ENCODE data around the gene SQSTM1. TPM values are rescaled to one million over a fixed set of nuclear protein-coding genes. Genes with fewer than 3 reads are reported as not detected.

The SQSTM1 gene
- polyA plus RNA-seq, 2 of the 4 experiments (the other 2 are of a cell fraction): 362 to 625 TPM

- Histone ChIP-seq H3K4me1 (peaks cover 14% of the 10 kb centered on the region; the same call in 2 of the 3 replicates), H3K4me2 (peak overlapping the region; percentile 90), H3K9me3 (no peaks in the 10 kb centered on the region), H3K27ac (peak overlapping the region; percentile 82 to 90), H3K4me3 (peak overlapping the region; percentile 59)
- ChIA-PET POLR2A (interaction anchor here (0.9 to 1.0 kb wide), 2 partner anchors 13 to 33 kb away, joined by 3 to 6 read pairs; no protein-coding TSS in a partner anchor), CTCF (interaction anchor here (0.9 to 5.9 kb wide), 16 partner anchors 9 to 180 kb away, joined by 3 to 68 read pairs (median 4); partner anchors contain the start of gene SQSTM1)
- WGBS (ENCODE audit: missing lambda C conversion rate): 26% methylated on average over 28 of the region's 113 CpGs
- FAIRE-seq (no peak), DNase-seq (ENCODE audit: low read depth in 1 of 2, low spot score in 1 of 2) (peak in 1 of 2 experiments; percentile 84), ATAC-seq (peak; percentile 63 to 83)
- no peak for TF ChIP-seq ESRRA (IDR thresholded peaks at IDR 0.05; ENCODE audit: borderline replicate concordance, low read length)
- peak; percentile 73; the same call in 1 of the 2 replicates for TF ChIP-seq HMGXB4 (CRISPR knock-in tag; IDR thresholded peaks at IDR 0.05; ENCODE audit: borderline replicate concordance)
- TF ChIP-seq ZNF302 (CRISPR knock-in tag; IDR thresholded peaks at IDR 0.05): no peak
- no peak; the same call in 1 of the 2 replicates for TF ChIP-seq GATA3 (IDR thresholded peaks at IDR 0.05; ENCODE audit: borderline replicate concordance)
- no peak for TF ChIP-seq JUNB (IDR thresholded peaks at IDR 0.05)
- peak; percentile 89 for TF ChIP-seq CTCF (IDR thresholded peaks at IDR 0.05)
- no peak for TF ChIP-seq E2F6 (IDR thresholded peaks at IDR 0.05; ENCODE audit: borderline replicate concordance, low read depth)
- no peak for TF ChIP-seq MYC (IDR thresholded peaks at IDR 0.05; ENCODE audit: borderline replicate concordance, low read length)
- no peak for TF ChIP-seq KDM5A (IDR thresholded peaks at IDR 0.05)
- no peak for TF ChIP-seq FOSL2 (IDR thresholded peaks at IDR 0.05)
- no peak for TF ChIP-seq FOSL2 (CRISPR knock-in tag; IDR thresholded peaks at IDR 0.05)
- no peak for TF ChIP-seq EHMT2 (IDR thresholded peaks at IDR 0.05; ENCODE audit: low read depth)
- TF ChIP-seq HEYL (CRISPR knock-in tag; IDR thresholded peaks at IDR 0.05): no peak
- TF ChIP-seq KDM1A (IDR thresholded peaks at IDR 0.05; ENCODE audit: low read depth): no peak
- TF ChIP-seq RFX5 (IDR thresholded peaks at IDR 0.05): no peak
- TF ChIP-seq NPAS2 (CRISPR knock-in tag; IDR thresholded peaks at IDR 0.05; ENCODE audit: borderline replicate concordance): no peak
- peak; percentile 68 for TF ChIP-seq MAX (IDR thresholded peaks at IDR 0.05)
- no peak for TF ChIP-seq ZC3H11A (IDR thresholded peaks at IDR 0.05)
- TF ChIP-seq REST (IDR thresholded peaks at IDR 0.05): no peak
- no peak for TF ChIP-seq TFCP2L1 (CRISPR knock-in tag; IDR thresholded peaks at IDR 0.05)
- no peak for TF ChIP-seq CEBPB (IDR thresholded peaks at IDR 0.05)
- TF ChIP-seq EHF (CRISPR knock-in tag; IDR thresholded peaks at IDR 0.05): no peak
- peak; percentile 60; the same call in 1 of the 2 replicates for TF ChIP-seq POLR2AphosphoS2 (conservative IDR thresholded peaks at IDR 0.05; ENCODE audit: low read length)
- peak; percentile 28; the same call in 1 of the 2 replicates for TF ChIP-seq POLR2A (IDR thresholded peaks at IDR 0.05; ENCODE audit: low read length)
- TF ChIP-seq HES2 (IDR thresholded peaks at IDR 0.05): no peak
- 0 out of 3 replicates have a peak, but pooled peaks have one; percentile 69 for TF ChIP-seq BCL3 (IDR thresholded peaks at IDR 0.05)
- TF ChIP-seq FOSB (CRISPR knock-in tag; IDR thresholded peaks at IDR 0.05): no peak
- TF ChIP-seq RCOR1 (IDR thresholded peaks at IDR 0.05; ENCODE audit: low read depth, low read length): no peak
- TF ChIP-seq HDAC2 (IDR thresholded peaks at IDR 0.05): no peak
- TF ChIP-seq TP53 (CRISPR knock-in tag; IDR thresholded peaks at IDR 0.05): peak; percentile 85; the same call in 1 of the 2 replicates
Measured at GRCh38 chr5:179795863-179796833, 24.6 kb upstream of the SQSTM1 start.
